Measurements from ENCODE around the gene GAREM1.
"Not testable (repeated sequence)": the region's sequence is repeated elsewhere in the genome, so short reads cannot be mapped to it uniquely, and the experiment has no call there.

GAREM1 gene

GRCh38 chr18:32249147-32249929 is 221.3 kb downstream of the GAREM1 start:
- DNase-seq = no peak

DNA sequence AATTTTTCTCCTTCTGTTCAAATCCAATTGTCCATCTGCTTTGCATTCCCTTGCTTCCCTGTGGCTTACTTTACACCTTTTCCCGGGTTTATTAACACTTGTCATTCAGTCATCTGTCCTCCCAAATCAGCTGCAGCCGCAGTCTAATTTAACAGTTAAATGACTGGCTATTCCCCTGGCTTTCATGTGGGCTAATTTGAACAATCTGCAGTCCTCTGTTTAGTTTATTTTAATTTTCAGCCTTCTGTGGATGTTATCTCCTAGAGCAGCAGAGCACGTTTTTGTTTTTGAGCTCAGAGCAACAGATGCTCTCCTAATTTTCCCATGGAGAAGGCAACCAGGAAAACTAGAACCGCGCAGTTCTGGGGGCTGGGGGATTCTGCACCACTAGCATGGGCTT is 225.8 kb downstream of the GAREM1 start:
- no peak for DNase-seq

DNA sequence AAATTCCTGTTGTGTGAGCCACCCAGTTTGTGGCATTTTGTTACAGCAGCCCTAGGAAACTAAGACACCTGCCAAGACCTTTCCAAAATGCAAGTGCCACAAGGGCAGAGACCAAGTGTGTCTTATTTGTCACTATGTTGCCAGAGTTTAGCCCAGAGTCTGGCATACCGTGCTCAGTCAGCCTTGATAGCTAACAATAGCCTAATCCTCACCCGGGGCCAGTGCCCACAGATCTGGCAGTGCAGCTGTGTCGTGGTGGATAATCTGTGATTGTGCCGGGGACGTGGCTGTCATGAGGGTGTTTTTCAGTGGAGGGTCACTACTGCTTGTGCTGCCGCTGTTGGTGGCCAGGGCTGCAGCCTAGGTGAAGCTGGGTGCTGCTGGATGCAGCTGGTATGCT is 227.3 kb downstream of the GAREM1 start:
- DNase-seq = no peak

- no peak for DNase-seq
Measured at GRCh38 chr18:32242395-32242794, 228.3 kb downstream of the GAREM1 start.

GRCh38 chr18:32238635-32239268 is 231.9 kb downstream of the GAREM1 start:
- no peak for DNase-seq

DNA sequence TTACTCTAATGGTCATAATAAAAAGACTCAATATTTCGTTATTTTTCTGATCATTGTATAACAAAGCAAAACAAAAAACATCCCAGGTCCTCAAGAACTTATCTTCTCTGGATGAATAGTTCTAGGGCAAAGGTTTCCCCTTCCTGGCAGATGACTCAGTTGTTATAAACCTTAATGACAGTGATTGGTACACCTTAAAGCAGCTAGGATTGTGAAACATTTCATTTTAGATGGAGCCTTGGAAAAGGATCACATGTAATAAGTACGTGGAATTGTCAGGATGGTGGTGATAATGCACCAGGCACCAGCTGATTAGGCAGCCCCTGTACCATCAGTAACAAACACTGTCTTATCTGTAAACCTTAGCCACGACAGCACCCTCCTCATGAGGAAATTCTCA is 233.6 kb downstream of the GAREM1 start:
- no peak for DNase-seq

DNA sequence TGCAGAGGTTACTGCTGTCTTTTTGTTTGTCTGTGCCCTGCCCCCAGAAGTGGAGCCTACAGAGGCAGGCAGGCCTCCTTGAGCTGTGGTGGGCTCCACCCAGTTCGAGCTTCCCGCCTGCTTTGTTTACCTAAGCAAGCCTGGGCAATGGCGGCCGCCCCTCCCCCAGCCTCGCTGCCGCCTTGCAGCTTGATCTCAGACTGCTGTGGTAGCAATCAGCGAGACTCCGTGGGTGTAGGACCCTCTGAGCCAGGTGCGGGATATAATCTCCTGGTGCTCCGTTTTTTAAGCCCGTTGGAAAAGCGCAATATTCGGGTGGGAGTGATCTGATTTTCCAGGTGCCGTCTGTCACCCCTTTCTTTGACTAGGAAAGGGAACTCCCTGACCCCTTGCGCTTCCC is 237.3 kb downstream of the GAREM1 start:
- not testable (repeated sequence) for DNase-seq

- DNase-seq = no peak
Measured at GRCh38 chr18:32219431-32220018, 251.2 kb downstream of the GAREM1 start.

DNA sequence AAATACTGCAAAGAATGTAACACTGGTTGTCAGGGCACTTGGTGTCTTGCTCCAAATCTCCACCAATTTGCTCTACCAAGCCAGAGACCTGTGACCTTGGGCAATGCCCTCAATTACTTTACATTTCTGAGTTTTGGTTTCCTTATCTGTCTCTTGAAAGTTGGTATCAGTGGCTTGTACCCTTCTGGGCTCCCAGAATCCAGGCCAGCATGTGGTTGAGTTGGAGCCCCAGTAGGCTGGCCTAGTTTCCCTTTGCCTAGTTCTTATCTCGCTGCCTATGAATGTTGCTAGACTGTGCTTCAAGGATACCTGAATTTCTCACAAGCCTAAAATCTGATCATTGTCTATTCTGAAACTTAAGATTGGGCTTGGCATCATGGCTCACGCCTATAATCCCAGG is 254.3 kb downstream of the GAREM1 start:
- no peak for DNase-seq

- no peak for DNase-seq
Measured at GRCh38 chr18:32213693-32214092, 257.0 kb downstream of the GAREM1 start.

Measured in effector CD8-positive, alpha-beta T cell (primary cell).